ENCODE measurements around the gene MAPK8. TPM values are rescaled to one million over a fixed set of nuclear protein-coding genes. Genes with fewer than 3 reads are reported as not detected.
"Not testable (repeated sequence)": the region's sequence is repeated elsewhere in the genome, so short reads cannot be mapped to it uniquely, and the experiment has no call there.

The MAPK8 gene
- total and polyA plus RNA-seq, 9 of the 15 experiments (the other 6 are each of a cell fraction or from before 2014, with no cell fraction given) = 6.4 to 159 (median 71.0) TPM

GRCh38 chr10:48343921-48344598 is 37.6 kb downstream of the MAPK8 start:
- BruUV-seq (replicated peaks) = no TSS peak
- Histone ChIP-seq H4K20me1 (replicated peaks; ENCODE audit: control insufficient read depth, insufficient read depth, low read length) (peaks cover 5% of the 10 kb centered on the region; the same call in 1 of the 2 replicates), H3K79me2 (ENCODE audit: control insufficient read depth, insufficient read depth, low read length) (peaks cover 32% of the 10 kb centered on the region), H3K27me3 (ENCODE audit: control insufficient read depth in 2 of 2, insufficient read depth in 2 of 2, low read length in 2 of 2) (no peaks in the 10 kb centered on the region), H2AFZ (ENCODE audit: low read depth, low read length) (no peak overlapping the region), H3K9me1 (ENCODE audit: control insufficient read depth, insufficient read depth, low read length) (no peaks in the 10 kb centered on the region), H3K36me3 (ENCODE audit: control insufficient read depth, insufficient read depth, low read length) (no peaks in the 10 kb centered on the region), H3K9ac (ENCODE audit: insufficient read depth in 1 of 2, low read depth in 2 of 2, low read length in 2 of 2) (no peak overlapping the region), H3K4me2 (ENCODE audit: insufficient read depth, low read length) (no peak overlapping the region), H3K9me3 (replicated peaks; ENCODE audit: control insufficient read depth, insufficient read depth, low read depth, low read length) (no peaks in the 10 kb centered on the region; the same call in none of the 2 replicates), H3K27ac (ENCODE audit: extremely low read depth, low read depth, low read length) (no peak overlapping the region), H3K4me3 (no peak overlapping the region), H3K4me1 (replicated peaks in 1 of 2; ENCODE audit: control insufficient read depth in 2 of 2, insufficient read depth in 2 of 2, low read length in 2 of 2) (no peaks in the 10 kb centered on the region)
- FAIRE-seq = no peak
- DNase-seq (ENCODE audit: extremely low read depth in 1 of 4, low spot score in 3 of 4) = no peak
- no peak for TF ChIP-seq RCOR1 (IDR thresholded peaks at IDR 0.05; ENCODE audit: borderline replicate concordance in 1 of 2, low read depth in 2 of 2, low read length in 2 of 2)
- no peak for TF ChIP-seq ZNF253 (CRISPR knock-in tag; conservative IDR thresholded peaks at IDR 0.05)
- no peak for TF ChIP-seq SUPT5H (IDR thresholded peaks at IDR 0.05)
- peak; percentile 41; the same call in 1 of the 2 replicates for TF ChIP-seq ZNF316 (IDR thresholded peaks at IDR 0.05)
- ChIA-PET POLR2A (interaction anchor here (1.0 to 1.5 kb wide), 2 partner anchors 14 to 17 kb away, joined by 3 read pairs; no protein-coding TSS in a partner anchor), CTCF (ENCODE audit: low intra/inter-chr PET ratio) (no interaction called here)
- no peak for ATAC-seq
- intact Hi-C loops (cut with micrococcal nuclease) = no loop called here
- in situ Hi-C loops (cut with MboI) = no loop called here
- WGBS (ENCODE audit: insufficient coverage, low coverage, missing lambda C conversion rate) = 59% methylated on average over 3 of the region's 3 CpGs

DNA sequence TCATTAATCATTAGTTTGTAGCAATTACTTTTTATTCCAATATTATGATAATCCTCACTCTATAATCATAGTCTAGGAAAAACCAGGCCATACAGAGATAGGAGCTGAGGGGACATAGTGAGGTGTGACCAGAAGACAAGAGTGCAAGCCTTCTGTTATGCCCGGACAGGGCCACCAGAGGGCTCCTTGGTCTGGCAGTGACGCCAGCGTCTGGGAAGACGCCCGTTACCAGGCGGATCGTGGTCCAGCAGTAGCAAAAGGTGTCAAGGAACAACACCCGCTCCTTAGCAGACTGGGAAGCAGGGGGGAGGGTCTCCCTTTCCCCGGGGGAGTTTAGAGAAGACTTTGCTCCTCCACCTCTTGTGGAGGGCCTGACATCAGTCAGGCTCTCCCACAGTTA is 39.8 kb downstream of the MAPK8 start:
- H3K9ac ChIP-seq (ENCODE audit: insufficient read depth in 1 of 2, low read depth in 2 of 2, low read length in 2 of 2); intact Hi-C loops (cut with micrococcal nuclease); H3K27ac ChIP-seq (ENCODE audit: extremely low read depth, low read depth, low read length); H3K4me3 ChIP-seq; POLR2A ChIA-PET; H3K4me1 ChIP-seq (replicated peaks in 1 of 2; ENCODE audit: control insufficient read depth in 2 of 2, insufficient read depth in 2 of 2, low read length in 2 of 2); CTCF ChIA-PET (ENCODE audit: low intra/inter-chr PET ratio); DNase-seq (ENCODE audit: extremely low read depth in 1 of 4, low spot score in 3 of 4); in situ Hi-C loops (cut with MboI); FAIRE-seq; ATAC-seq; H3K9me1 ChIP-seq (ENCODE audit: control insufficient read depth, insufficient read depth, low read length); H3K27me3 ChIP-seq (ENCODE audit: control insufficient read depth in 2 of 2, insufficient read depth in 2 of 2, low read length in 2 of 2); H3K4me2 ChIP-seq (ENCODE audit: insufficient read depth, low read length); H3K36me3 ChIP-seq (ENCODE audit: control insufficient read depth, insufficient read depth, low read length); H4K20me1 ChIP-seq (replicated peaks; ENCODE audit: control insufficient read depth, insufficient read depth, low read length); H2AFZ ChIP-seq (ENCODE audit: low read depth, low read length); H3K9me3 ChIP-seq (replicated peaks; ENCODE audit: control insufficient read depth, insufficient read depth, low read depth, low read length); BruUV-seq (replicated peaks): not testable (repeated sequence)
- TF ChIP-seq, protein P1, sequence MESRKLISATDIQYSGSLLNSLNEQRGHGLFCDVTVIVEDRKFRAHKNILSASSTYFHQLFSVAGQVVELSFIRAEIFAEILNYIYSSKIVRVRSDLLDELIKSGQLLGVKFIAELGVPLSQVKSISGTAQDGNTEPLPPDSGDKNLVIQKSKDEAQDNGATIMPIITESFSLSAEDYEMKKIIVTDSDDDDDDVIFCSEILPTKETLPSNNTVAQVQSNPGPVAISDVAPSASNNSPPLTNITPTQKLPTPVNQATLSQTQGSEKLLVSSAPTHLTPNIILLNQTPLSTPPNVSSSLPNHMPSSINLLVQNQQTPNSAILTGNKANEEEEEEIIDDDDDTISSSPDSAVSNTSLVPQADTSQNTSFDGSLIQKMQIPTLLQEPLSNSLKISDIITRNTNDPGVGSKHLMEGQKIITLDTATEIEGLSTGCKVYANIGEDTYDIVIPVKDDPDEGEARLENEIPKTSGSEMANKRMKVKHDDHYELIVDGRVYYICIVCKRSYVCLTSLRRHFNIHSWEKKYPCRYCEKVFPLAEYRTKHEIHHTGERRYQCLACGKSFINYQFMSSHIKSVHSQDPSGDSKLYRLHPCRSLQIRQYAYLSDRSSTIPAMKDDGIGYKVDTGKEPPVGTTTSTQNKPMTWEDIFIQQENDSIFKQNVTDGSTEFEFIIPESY (CRISPR knock-in tag; IDR thresholded peaks at IDR 0.05) = peak; percentile 69
- peak in 2 of 3 experiments; percentile 24 to 27; a peak in 1 of 6 replicates for TF ChIP-seq CTCF (IDR thresholded peaks at IDR 0.05 in 2 of 3, conservative IDR thresholded peaks at IDR 0.05 in 1 of 3; ENCODE audit: insufficient read depth in 2 of 3, low read depth in 1 of 3, low read length in 3 of 3)
- H3K79me2 ChIP-seq (ENCODE audit: control insufficient read depth, insufficient read depth, low read length) = peaks cover 32% of the 10 kb centered on the region
- WGBS (ENCODE audit: insufficient coverage, low coverage, missing lambda C conversion rate) = 83% methylated on average over 9 of the region's 9 CpGs

Data from K562 (cell line).